HEK293T (cell line): ENCODE results near the gene PKP1.

Source experiments
- CTCF ChIA-PET: fragments of 350-600 bp; formaldehyde crosslinking; extraction: SDS; loops from one replicate; lab custom pipeline; 2021; ENCODE audit warnings: antibody characterized with exemption, inconsistent platforms; lab: Yijun Ruan, JAX
- POLR2A ChIA-PET: fragments of 350-600 bp; formaldehyde crosslinking; extraction: SDS; loops from one replicate; lab custom pipeline; 2020; ENCODE audit warnings: antibody characterized with exemption, inconsistent platforms; lab: Yijun Ruan, JAX
- DNase-seq: peaks from one replicate; pipeline ENCODE4 v3.0.0; 2012; ENCODE audit warnings: mixed read lengths; ENCODE audit errors: extremely low spot score
- ARNT ChIP-seq: fragments of 450-650 bp; IDR thresholded peaks from 2 replicates; pipeline ENCODE4 v1.6.1; 2017; ENCODE audit warnings: mild to moderate bottlenecking
- BHLHE40 ChIP-seq: fragments of 450-650 bp; IDR thresholded peaks from 2 replicates; pipeline ENCODE4 v1.6.1; 2016; ENCODE audit warnings: mild to moderate bottlenecking, moderate library complexity, borderline replicate concordance
- CTBP1 ChIP-seq: fragments of 450-650 bp; IDR thresholded peaks from 2 replicates; pipeline ENCODE4 v1.6.1; 2016; ENCODE audit warnings: borderline replicate concordance
- ELF4 ChIP-seq: fragments of 450-650 bp; IDR thresholded peaks from 2 replicates; pipeline ENCODE4 v1.6.1; 2017; ENCODE audit warnings: antibody characterized with exemption
- FOXA1 ChIP-seq: fragments of 450-650 bp; IDR thresholded peaks from 2 replicates; pipeline ENCODE4 v1.6.1; 2016; ENCODE audit warnings: mild to moderate bottlenecking
- FOXK2 ChIP-seq: fragments of 450-650 bp; IDR thresholded peaks from 2 replicates; pipeline ENCODE4 v1.6.1; 2016; ENCODE audit warnings: mild to moderate bottlenecking
- FOXM1 ChIP-seq: fragments of 450-650 bp; IDR thresholded peaks from 2 replicates; pipeline ENCODE4 v1.6.1; 2017; ENCODE audit warnings: mild to moderate bottlenecking, borderline replicate concordance
- HDGF ChIP-seq: fragments of 450-650 bp; IDR thresholded peaks from 2 replicates; pipeline ENCODE4 v1.6.1; 2017; ENCODE audit warnings: antibody characterized with exemption, borderline replicate concordance
- L3MBTL2 ChIP-seq: fragments of 450-650 bp; conservative IDR thresholded peaks from 2 replicates; pipeline ENCODE4 v1.6.1; 2016; ENCODE audit warnings: mild to moderate bottlenecking
- LEF1 ChIP-seq: fragments of 450-650 bp; IDR thresholded peaks from 2 replicates; pipeline ENCODE4 v1.6.1; 2017; ENCODE audit warnings: mild to moderate bottlenecking, borderline replicate concordance
- NFRKB ChIP-seq: fragments of 450-650 bp; IDR thresholded peaks from 2 replicates; pipeline ENCODE4 v1.6.1; 2016; ENCODE audit warnings: mild to moderate bottlenecking, moderate library complexity
- SP1 ChIP-seq: fragments of 450-650 bp; IDR thresholded peaks from 2 replicates; pipeline ENCODE4 v1.6.1; 2017
- SUZ12 ChIP-seq: fragments of 450-650 bp; IDR thresholded peaks from 2 replicates; pipeline ENCODE4 v1.6.1; 2016; ENCODE audit warnings: mild to moderate bottlenecking
- TARDBP ChIP-seq: fragments of 450-650 bp; IDR thresholded peaks from 2 replicates; pipeline ENCODE4 v1.6.1; 2016
- ZNF384 ChIP-seq: fragments of 450-650 bp; IDR thresholded peaks from 2 replicates; pipeline ENCODE4 v1.6.1; 2016
- TF ChIP-seq, protein P1 (sequence below): fragments of 450-650 bp; IDR thresholded peaks from 2 replicates; pipeline ENCODE4 v1.6.1; 2016

Gene PKP1

GRCh38 chr1:201376107-201376463 lies 92.8 kb downstream of the PKP1 start:
- no peak for DNase-seq
- TF ChIP-seq FOXA1 (no peak), ARNT (no peak), CTBP1 (no peak), HDGF (no peak), SUZ12 (no peak), LEF1 (no peak), TARDBP (no peak), ELF4 (no peak)
- TF ChIP-seq, protein P1, sequence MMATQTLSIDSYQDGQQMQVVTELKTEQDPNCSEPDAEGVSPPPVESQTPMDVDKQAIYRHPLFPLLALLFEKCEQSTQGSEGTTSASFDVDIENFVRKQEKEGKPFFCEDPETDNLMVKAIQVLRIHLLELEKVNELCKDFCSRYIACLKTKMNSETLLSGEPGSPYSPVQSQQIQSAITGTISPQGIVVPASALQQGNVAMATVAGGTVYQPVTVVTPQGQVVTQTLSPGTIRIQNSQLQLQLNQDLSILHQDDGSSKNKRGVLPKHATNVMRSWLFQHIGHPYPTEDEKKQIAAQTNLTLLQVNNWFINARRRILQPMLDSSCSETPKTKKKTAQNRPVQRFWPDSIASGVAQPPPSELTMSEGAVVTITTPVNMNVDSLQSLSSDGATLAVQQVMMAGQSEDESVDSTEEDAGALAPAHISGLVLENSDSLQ: no peak
- CTCF ChIA-PET: interaction anchor here (0.7 to 1.4 kb wide), 6 partner anchors 10 to 29 kb away, joined by 3 to 6 read pairs (median 4); no protein-coding TSS in a partner anchor
- POLR2A ChIA-PET: interaction anchor here (0.7 kb wide), 1 partner anchor 33 kb away, joined by 3 read pairs; no protein-coding TSS in a partner anchor

- DNase-seq: peak; percentile 93
- TF ChIP-seq FOXK2 (no peak), ELF4 (no peak)
- TF ChIP-seq, protein P1: peak; percentile 90
- POLR2A ChIA-PET: interaction anchor here (0.7 kb wide), 1 partner anchor 32 kb away, joined by 3 read pairs; no protein-coding TSS in a partner anchor
- CTCF ChIA-PET: interaction anchor here (0.6 to 1.2 kb wide), 8 partner anchors 9 to 30 kb away, joined by 3 to 5 read pairs (median 3); no protein-coding TSS in a partner anchor
These were observed 93.4 kb downstream of the PKP1 start for GRCh38 chr1:201376464-201377374.

DNA sequence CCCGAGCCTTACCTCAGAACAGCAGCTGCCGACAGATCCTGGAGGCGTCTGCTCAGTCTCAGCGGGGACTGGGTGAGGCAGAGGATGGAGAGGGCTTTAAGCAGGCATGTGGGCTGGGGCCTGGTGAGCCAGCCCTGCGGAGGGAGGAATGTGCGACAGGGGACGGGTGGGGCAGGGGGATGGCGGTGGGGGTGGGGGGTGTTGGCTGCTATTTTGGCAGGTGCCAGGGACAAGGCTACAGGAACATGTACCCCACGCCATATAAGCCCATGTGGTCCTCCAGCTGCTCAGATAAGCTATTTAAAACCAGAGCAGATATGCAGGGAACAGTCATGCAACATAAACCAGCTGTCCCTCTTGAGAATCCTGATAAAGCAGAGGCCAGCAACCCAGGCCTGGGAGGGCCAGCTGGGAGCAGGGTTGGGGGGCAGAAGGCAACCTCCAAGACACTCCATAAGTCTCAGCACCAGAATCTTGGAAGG lies 94.3 kb downstream of the PKP1 start, which contains the start of gene TNNT2:
Gene TNNT2, minus strand, starts transcription at position 70 of the 482 bp plus-strand sequence. CDS start 4,426 bp downstream, outside the sequence.
- DNase-seq: no peak
- ChIA-PET CTCF (interaction anchor here (1.2 kb wide), 1 partner anchor 9 kb away, joined by 3 read pairs; no protein-coding TSS in a partner anchor), POLR2A (no interaction called here)
- TF ChIP-seq ARNT (no peak), FOXK2 (no peak), FOXA1 (no peak), SUZ12 (no peak), NFRKB (no peak), CTBP1 (no peak)
- TF ChIP-seq, protein P1: no peak

DNA sequence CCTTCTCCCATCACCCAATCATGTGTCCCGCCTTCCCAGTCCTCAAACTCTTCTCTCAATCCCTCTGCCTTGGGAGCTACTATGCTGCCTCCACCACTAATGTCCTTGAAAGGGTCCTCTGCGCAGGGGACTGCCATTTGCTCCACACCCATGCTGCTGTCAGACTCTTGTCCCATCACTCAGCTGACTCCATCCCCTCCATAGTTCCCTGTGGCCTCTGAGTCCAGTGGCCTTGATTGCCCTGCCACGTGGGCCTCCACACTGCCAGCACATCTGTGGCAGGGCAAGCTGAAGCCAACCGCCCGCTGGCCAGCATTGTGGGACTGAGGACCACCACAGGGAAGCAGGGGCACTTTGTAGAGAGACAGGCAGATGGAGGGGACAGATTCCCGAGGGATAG lies 95.5 kb downstream of the PKP1 start:
- CTCF ChIA-PET: no interaction called here
- no peak for TF ChIP-seq CTBP1
- no peak for TF ChIP-seq SUZ12
- TF ChIP-seq FOXK2: no peak
- no peak for TF ChIP-seq HDGF
- no peak for TF ChIP-seq NFRKB
- TF ChIP-seq, protein P1: no peak
- no peak for TF ChIP-seq FOXM1
- TF ChIP-seq FOXA1: no peak
- no peak for TF ChIP-seq SP1
- TF ChIP-seq ZNF384: no peak
- no peak for DNase-seq
- POLR2A ChIA-PET: no interaction called here

GRCh38 chr1:201379733-201380242 lies 96.5 kb downstream of the PKP1 start:
- TF ChIP-seq, protein P1: no peak
- TF ChIP-seq HDGF (no peak), TARDBP (no peak), NFRKB (no peak), ARNT (no peak), L3MBTL2 (no peak), FOXA1 (no peak), CTBP1 (no peak), SUZ12 (no peak), BHLHE40 (no peak), LEF1 (no peak), SP1 (no peak), ZNF384 (no peak)
- no peak for DNase-seq
- ChIA-PET CTCF (interaction anchor here (0.5 kb wide), 1 partner anchor 13 kb away, joined by 4 read pairs; no protein-coding TSS in a partner anchor), POLR2A (no interaction called here)
